GM18858 (cell line): ENCODE data around the gene MAGEC3.
"Not testable (repeated sequence)": the region's sequence is repeated elsewhere in the genome, so short reads cannot be mapped to it uniquely, and the experiment has no call there.

Experiments
- ATAC-seq: cut with Tn5 transposase; IDR thresholded peaks from one replicate; pipeline ENCODE4 v1.9.1; 2021; ENCODE audit not compliant: unreplicated experiment

Gene MAGEC3, protein sequence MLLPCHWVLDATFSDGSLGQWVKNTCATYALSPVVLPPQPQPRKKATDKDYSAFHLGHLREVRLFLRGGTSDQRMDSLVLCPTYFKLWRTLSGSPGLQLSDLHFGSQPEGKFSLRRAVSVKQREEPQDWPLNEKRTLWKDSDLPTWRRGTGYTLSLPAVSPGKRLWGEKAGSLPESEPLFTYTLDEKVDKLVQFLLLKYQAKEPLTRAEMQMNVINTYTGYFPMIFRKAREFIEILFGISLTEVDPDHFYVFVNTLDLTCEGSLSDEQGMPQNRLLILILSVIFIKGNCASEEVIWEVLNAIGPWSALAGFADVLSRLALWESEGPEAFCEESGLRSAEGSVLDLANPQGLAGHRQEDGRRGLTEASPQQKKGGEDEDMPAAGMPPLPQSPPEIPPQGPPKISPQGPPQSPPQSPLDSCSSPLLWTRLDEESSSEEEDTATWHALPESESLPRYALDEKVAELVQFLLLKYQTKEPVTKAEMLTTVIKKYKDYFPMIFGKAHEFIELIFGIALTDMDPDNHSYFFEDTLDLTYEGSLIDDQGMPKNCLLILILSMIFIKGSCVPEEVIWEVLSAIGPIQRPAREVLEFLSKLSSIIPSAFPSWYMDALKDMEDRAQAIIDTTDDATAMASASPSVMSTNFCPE

DNA sequence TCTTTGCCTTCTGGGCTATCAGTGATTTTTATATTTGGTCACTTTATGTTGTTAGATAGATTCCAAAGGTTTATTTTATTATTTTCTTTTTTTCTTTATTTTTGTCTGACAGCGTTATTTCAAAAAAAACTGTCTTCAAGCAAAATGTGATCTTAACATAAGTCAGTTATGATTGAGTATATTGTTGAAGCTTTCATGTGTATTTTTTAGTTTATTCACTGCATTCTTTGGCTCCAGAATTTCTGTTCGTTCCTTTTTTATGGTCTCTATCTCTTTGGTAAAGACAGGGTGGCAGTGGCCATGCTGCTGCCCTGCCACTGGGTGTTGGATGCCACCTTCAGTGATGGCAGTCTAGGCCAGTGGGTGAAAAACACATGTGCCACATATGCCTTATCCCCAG, at the start of gene MAGEC3:
MAGEC3 (plus strand) TSS at position 301 of the 400 bp plus-strand sequence; CDS start at position 301, 0 bp downstream.
- no peak for ATAC-seq

DNA sequence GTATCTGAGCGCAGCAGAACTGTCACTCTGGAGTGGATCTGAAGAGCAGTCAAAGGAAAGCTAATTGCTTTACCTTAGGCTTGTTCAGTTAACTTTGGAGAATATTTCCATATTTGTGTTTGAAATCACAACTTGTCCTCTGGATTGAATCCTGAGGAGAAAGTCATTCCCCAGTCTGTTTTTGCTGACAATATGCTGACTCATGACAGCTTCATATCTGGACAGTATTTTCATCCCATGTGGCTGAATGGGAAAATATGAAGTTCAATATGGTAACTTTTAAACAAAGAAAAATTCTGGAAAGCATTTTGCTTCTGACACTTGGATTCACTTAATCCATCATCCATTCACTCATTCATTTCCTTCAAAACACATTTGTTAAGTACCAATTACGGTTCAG, 46.3 kb upstream of the MAGEC3 start:
- ATAC-seq, result no peak

GRCh38 chrX:141811438-141811837, 26.7 kb upstream of the MAGEC3 start:
- ATAC-seq, result no peak

DNA sequence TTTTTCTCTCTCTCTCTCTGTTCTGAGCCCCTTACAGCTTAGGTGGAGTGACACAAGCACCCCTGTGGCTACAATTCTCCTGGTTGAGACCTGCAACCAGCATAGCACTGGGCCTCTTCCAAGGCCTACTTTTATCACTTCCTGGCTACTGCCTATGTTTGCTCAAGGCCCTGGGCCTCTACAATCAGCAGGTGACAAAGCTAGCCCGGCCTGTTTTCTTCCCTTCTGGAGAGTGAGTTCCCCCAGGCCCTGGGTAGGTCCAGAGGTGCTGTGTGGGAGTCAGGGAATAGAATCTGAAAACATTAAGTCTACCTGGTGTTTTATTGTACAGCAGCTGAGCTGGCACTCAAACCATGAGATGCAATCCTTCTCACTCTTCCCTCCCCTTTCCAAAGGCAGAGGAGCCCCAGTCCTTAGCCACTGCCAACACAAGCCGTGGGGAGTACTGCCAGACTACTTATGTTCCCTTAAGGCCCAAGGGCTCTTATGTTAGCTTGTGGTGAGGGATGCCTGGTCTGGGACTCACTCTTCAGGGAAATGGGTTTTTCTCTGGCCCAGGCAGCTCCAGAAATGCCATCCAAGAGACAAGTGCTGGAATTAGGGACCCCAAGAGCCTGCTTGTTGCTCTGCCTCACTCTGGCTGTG, 23.8 kb upstream of the MAGEC3 start:
- no peak for ATAC-seq

GRCh38 chrX:141815904-141816303, 22.2 kb upstream of the MAGEC3 start:
- ATAC-seq, result no peak

DNA sequence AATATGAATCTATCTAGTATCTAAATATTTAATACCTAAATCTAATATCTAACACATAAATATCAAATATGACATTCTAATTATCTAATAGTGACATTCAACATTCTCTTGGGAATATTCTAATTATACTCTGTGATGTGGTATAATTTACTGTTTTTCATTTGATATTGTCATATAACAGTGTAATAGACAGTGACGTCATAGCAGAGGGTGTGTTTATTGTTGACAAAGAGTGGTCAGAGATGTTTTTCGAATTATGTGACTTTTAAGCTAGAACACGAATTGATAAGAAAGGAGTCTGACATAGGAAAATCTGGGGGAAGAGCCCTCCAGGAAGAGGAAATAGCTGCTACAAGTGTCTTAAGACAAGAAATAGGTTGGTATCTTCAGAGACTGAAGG, 5.9 kb upstream of the MAGEC3 start:
- no peak for ATAC-seq

- no peak for ATAC-seq
These were observed 1.7 kb downstream of the MAGEC3 start for GRCh38 chrX:141839856-141840255.

- ATAC-seq, result no peak
These were observed 19.4 kb downstream of the MAGEC3 start for GRCh38 chrX:141857479-141857878.

DNA sequence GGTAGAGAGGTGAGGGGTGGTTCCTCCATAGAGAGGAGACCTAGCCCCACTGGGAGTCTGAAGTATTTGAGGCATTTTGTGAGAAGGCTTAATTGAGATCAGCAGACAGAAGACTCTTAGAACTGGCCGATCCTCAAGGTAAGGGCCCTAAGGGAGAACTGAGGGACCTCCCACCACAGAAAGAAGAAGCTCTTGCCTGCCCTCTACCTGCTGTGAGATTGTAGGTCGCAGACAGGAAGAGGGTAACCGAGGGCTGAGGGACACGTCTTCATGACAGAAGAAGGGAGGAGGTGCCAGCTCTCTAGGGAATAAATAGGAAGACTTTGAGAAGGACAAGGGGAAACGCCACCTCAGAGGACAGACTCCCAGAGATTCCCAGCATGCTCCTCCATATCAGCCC, 41.5 kb downstream of the MAGEC3 start:
- ATAC-seq, result no peak

DNA sequence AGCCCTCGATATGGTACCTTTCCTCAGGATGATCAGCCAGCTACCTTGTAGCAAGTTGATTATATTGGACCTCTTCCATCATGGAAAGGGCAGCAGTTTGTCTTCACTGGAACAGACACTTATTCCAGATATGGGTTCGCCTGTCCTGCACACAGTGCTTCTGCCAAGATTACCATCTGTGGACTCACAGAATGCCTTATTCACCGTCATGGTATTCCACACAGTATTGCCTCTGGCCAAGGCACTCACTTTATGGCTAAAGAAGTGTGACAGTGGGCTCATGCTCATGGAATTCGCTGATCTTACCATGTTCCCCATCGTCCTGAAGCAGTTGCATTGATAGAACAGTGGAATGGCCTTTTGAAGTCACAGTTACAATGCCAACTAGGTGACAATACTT, 50.7 kb downstream of the MAGEC3 start:
- ATAC-seq, result not testable (repeated sequence)

DNA sequence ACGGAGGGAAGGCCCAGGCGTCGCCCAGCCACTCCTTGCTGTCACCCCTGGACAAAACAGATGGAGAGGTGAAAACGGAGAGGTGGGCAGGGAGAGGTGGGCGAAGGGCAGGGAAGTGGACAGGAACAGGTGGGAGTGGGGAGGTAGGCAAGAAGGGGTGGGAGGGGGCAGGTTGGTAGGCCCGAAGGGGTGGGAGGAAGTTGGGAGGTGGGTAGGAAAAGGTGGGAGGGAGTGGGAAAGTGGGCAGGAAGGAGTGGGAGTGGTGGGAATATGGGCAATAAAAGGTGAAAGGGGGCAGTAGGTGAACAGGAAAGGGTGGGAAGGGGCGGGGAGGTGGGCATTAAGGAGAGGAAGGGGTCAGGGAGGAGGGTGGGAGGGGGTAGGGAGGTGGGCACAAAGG, 56.6 kb downstream of the MAGEC3 start:
- no peak for ATAC-seq

DNA sequence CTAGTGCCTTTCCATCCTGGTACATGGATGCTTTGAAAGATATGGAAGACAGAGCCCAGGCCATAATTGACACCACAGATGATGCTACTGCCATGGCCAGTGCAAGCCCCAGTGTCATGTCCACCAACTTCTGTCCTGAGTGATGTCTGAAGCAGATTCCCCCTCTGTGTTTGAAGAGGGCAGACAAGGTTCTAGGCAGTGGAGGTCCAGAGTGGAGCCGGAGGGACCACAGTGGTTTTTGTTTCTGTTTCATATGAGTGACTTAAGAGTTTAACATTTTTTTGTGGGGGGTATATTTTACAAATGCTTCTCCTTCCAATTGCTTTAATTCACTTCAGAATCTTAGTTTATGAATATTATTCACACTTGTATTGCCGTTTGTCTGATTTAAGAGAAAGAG, 59.6 kb downstream of the MAGEC3 start:
- no peak for ATAC-seq

DNA sequence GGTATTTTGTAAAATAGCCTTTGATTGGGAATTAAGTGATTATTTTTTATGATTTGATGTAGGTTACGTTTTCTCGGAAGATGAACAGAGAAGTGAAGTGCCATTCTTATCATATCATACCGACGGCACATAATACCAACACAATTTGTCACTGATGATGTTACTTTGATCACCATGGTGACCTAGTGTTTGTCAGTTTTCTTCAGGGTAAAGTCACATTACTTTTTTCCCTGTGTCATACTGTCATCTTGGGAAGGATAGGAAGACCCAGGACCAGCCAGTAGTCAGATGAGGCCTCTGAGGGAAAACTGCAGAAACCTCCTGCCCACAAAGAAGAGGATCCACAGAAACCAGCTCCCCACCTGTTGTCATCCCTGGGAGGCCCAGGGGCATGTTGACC, 64.2 kb downstream of the MAGEC3 start:
- ATAC-seq, result no peak

GRCh38 chrX:141903400-141904155, 65.5 kb downstream of the MAGEC3 start, which contains the start of gene MAGEC1:
Gene MAGEC1, plus strand, starts transcription at chrX:141903894. Its CDS starts 1,179 bp downstream, at chrX:141905073.
- ATAC-seq, result no peak

GRCh38 chrX:141904262-141904661, 66.1 kb downstream of the MAGEC3 start:
- ATAC-seq, result no peak

- no peak for ATAC-seq
These were observed 79.7 kb downstream of the MAGEC3 start for GRCh38 chrX:141917801-141918200.

DNA sequence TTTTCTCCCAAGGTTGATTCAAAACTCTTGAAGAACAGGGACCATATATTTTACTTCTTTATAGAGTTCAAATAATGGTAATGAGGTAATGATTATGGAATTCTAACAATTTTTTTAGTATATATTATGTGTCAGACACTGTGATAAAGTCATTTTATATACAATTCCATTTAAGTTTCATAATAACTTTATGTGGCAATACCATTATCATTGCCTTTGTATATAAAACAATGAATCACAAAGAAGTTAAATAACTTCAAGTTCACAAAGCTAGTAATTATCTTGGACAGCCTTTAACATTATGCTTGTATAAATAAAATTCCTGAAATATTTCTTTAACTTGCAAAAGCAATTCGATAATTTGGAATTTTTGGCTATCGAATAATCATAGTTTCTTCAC, 86.2 kb downstream of the MAGEC3 start:
- ATAC-seq, result no peak

GRCh38 chrX:141928432-141928831, 90.3 kb downstream of the MAGEC3 start:
- ATAC-seq, result no peak

DNA sequence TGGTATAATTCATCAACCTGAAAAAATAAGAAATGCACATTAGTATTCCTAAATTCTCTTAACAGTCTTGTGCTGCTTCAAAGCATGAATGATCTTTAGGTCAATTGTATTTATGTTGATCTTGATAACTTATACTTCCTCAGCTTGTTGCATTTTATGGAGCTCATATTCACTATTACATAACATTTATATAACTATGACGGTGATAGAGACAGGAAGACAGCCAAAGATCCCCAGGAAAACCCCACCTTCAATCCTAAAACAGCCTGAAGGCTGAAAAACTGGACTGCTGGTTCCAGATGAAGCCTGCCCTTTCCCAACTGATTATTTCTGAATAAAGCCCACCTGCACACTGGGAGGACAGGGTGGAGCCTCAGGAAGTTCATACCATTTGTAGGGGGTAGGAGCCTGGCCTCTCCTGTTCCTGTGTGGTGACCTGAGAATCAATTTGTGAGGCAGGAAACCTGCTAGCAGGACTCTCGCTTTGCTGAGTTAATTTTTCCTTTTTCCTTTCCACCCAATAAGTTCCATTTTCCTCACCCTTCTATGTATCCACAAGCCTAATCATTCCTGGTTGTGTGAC, 96.0 kb downstream of the MAGEC3 start:
- no peak for ATAC-seq

GRCh38 chrX:141935645-141936044, 97.5 kb downstream of the MAGEC3 start:
- ATAC-seq, result no peak

- no peak for ATAC-seq
These were observed 98.0 kb downstream of the MAGEC3 start for GRCh38 chrX:141936080-141936479.
